Psoas muscle (tissue), 8 donors: ENCODE measurements around the gene FOXA2. TPM values are rescaled to one million over a fixed set of nuclear protein-coding genes. Genes with fewer than 3 reads are reported as not detected.

ENCODE experiments used
- ATAC-seq, 4 donors: fragments of 200-7000 bp; cut with Tn5 transposase; one replicate each; pipeline ENCODE4 v1.9.1; 2020; ENCODE audit warnings: moderate library complexity in 3 of 4, mild to moderate bottlenecking in 2 of 4
- DNase-seq, 2 donors: peaks; one replicate each; pipeline ENCODE4 v3.0.0-alpha.2; 2020
- H3K27ac ChIP-seq: fragments of 200-600 bp; one replicate; pipeline ENCODE4 v1.8.0; 2022
- H3K27me3 ChIP-seq, 3 donors: fragments of 200-600 bp in 1 of 3; one replicate each; pipeline versions ENCODE4 v1.6.1 to v1.8.0; 2013 to 2022; ENCODE audit warnings: low read length in 2 of 3, mild to moderate bottlenecking in 2 of 3, moderate library complexity in 1 of 3; ENCODE audit not compliant: insufficient read depth in 3 of 3
- H3K36me3 ChIP-seq, 2 donors: fragments of 200-600 bp in 1 of 2; one replicate each; pipeline versions ENCODE4 v1.6.1 to v1.8.0; 2013 to 2022; ENCODE audit warnings: low read depth in 1 of 2, mild to moderate bottlenecking in 1 of 2, moderate library complexity in 1 of 2; ENCODE audit not compliant: insufficient read depth in 1 of 2
- H3K4me1 ChIP-seq: fragments of 200-600 bp; one replicate; pipeline ENCODE4 v1.8.0; 2022
- H3K4me3 ChIP-seq: fragments of 200-600 bp; one replicate; pipeline ENCODE4 v1.8.0; 2022; ENCODE audit warnings: mild to moderate bottlenecking
- H3K9me3 ChIP-seq: fragments of 200-600 bp; one replicate; pipeline ENCODE4 v1.8.0; 2022
- CTCF ChIP-seq: fragments of 200-600 bp; IDR thresholded peaks from one replicate; pipeline ENCODE4 v1.8.0; 2022; ENCODE audit warnings: antibody characterized with exemption
- WGBS, 3 donors: extraction: QIAGEN DNeasy Blood & Tissue Kit; methylation state at CpG; one replicate each; pipeline versions ENCODE4 v1.1.6 to v1.1.7; 2013; 5-methylcytosine and 5-hydroxymethylcytosine counted together
- intact Hi-C, 2 donors: fragments of 100-400 bp; cut with DNase I; formaldehyde crosslinking; loops; one replicate each; pipeline versions ENCODE4 v1.11.0 to v1.14.2; 2022
- polyA plus RNA-seq, 3 donors: library from polyadenylated mRNA; stranded (reverse); fragments of 200-250 nt; gene quantifications; one replicate each; pipeline ENCODE4 v1.2.3, GENCODE V29; 2013
- total RNA-seq, 4 donors: library from RNA; stranded (reverse); fragmentation: NEBNext Ultra II Directional in 2 of 4; extraction: Animal tissue kit (Norgen Biotek cat#: 25700) in 2 of 4; gene quantifications; one replicate each; pipeline versions ENCODE4 v1.2.1 to v1.2.4, GENCODE V29; 2021 to 2023
- donor health status: healthy with polysubstance abuse.
- donor health status: DM: no; HTN: no; CAD: no; lungs with moderate emphysema.
- donor health status: Bipolar disorder and iron deficiency.
- donor health status: healthy.
- donor health status: DM: yes; HTN: yes; CAD: no.
- donor health status: DM: no; HTN: no; CAD: no.
- donor health status: DM: no; HTN: no; CAD: no.
- donor health status: DM: yes; HTN: yes; CAD: no.

FOXA2 gene
- total and polyA plus RNA-seq, 7 donors: 0.26 TPM; not detected in 6

DNA sequence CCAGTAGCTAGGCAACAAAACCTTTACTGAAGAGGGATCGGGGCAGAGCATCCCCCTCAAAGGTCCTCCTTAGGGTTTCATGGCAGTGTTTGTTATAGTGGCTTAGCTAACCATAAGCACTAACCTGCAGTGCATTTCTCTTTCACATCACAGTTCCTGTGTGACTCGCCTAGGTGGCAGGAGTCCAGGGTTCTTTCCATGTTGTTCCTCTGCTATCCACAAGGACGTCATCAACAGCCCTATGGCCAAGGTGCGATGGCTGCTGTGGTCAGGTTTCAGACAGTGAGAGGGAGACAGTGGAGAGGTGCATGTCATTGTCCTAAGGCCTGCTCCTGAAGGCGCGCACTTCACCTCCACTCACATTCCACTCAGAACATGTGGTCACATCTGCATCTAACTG is 38.8 kb upstream of the FOXA2 start:
- Histone ChIP-seq H3K4me1 (no peaks in the 10 kb centered on the region), H3K27ac (no peak overlapping the region), H3K9me3 (no peaks in the 10 kb centered on the region), H3K4me3 (no peak overlapping the region), H3K27me3 (peaks cover 3 to 7% (median 4%) of the 10 kb centered on the region in 3 donors), H3K36me3 (no peaks in the 10 kb centered on the region)
- no peak for ATAC-seq
- no peak for TF ChIP-seq CTCF
- intact Hi-C loops: no loop called here
- 71 to 79% (median 71%) methylated on average over 6 of the region's 6 CpGs for WGBS, 3 donors
- no peak for DNase-seq

GRCh38 chr20:22620342-22620741 is 36.0 kb upstream of the FOXA2 start:
- Histone ChIP-seq H3K4me3 (no peak overlapping the region), H3K9me3 (no peaks in the 10 kb centered on the region), H3K27ac (no peak overlapping the region), H3K36me3 (no peaks in the 10 kb centered on the region), H3K27me3 (peaks cover 4 to 11% (median 5%) of the 10 kb centered on the region in 3 donors), H3K4me1 (no peaks in the 10 kb centered on the region)
- DNase-seq: no peak
- TF ChIP-seq CTCF: no peak
- WGBS, 3 donors: 30 to 41% (median 40%) methylated on average over 9 of the region's 9 CpGs
- no peak for ATAC-seq
- intact Hi-C loops: no loop called here

GRCh38 chr20:22619806-22620205 is 35.4 kb upstream of the FOXA2 start:
- Histone ChIP-seq H3K9me3 (no peaks in the 10 kb centered on the region), H3K27ac (no peak overlapping the region), H3K4me1 (no peaks in the 10 kb centered on the region), H3K4me3 (no peak overlapping the region), H3K36me3 (no peaks in the 10 kb centered on the region), H3K27me3 (peaks cover 4 to 11% (median 5%) of the 10 kb centered on the region in 3 donors)
- no peak for ATAC-seq
- intact Hi-C loops: no loop called here
- DNase-seq: no peak
- WGBS, 3 donors: 47 to 56% (median 49%) methylated on average over 6 of the region's 6 CpGs
- no peak for TF ChIP-seq CTCF

DNA sequence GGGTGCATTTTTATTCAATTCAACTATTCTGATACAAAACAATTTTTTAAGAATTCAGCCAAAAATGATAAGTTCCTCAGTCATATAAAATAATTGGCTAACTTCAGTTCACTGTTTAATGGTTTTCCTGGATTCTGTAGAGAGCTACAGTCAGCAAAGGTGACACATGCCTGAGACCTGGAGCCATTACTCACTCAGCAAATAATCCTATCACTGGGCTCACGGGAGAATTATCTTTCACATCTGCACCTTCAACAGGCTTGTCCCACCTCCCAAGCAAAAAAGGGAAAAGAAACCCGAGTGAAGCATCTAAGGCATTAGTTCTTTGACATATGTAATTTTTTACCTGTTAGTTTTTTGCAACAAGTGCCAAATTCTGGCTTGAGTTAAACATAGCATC is 34.9 kb upstream of the FOXA2 start:
- intact Hi-C loops: no loop called here
- no peak overlapping the region for H3K4me3 ChIP-seq
- DNase-seq (no peak), ATAC-seq (no peak)
- no peak for TF ChIP-seq CTCF
- H3K36me3 ChIP-seq: no peaks in the 10 kb centered on the region
- 33 to 41% (median 34%) methylated on average over 2 of the region's 2 CpGs for WGBS, 3 donors
- H3K27me3 ChIP-seq: peaks cover 4 to 16% (median 10%) of the 10 kb centered on the region in 3 donors
- no peaks in the 10 kb centered on the region for H3K9me3 ChIP-seq
- H3K27ac ChIP-seq: no peak overlapping the region
- H3K4me1 ChIP-seq: no peaks in the 10 kb centered on the region

GRCh38 chr20:22617160-22617559 is 32.8 kb upstream of the FOXA2 start:
- intact Hi-C loops: no loop called here
- DNase-seq (no peak), ATAC-seq (no peak)
- Histone ChIP-seq H3K9me3 (no peaks in the 10 kb centered on the region), H3K27me3 (peaks cover 7 to 19% (median 14%) of the 10 kb centered on the region in 3 donors), H3K4me1 (no peaks in the 10 kb centered on the region), H3K36me3 (no peaks in the 10 kb centered on the region), H3K27ac (no peak overlapping the region), H3K4me3 (no peak overlapping the region)
- WGBS, 3 donors: 80 to 87% (median 83%) methylated on average over 3 of the region's 3 CpGs
- TF ChIP-seq CTCF: no peak
